Effector memory CD8-positive, alpha-beta T cell (primary cell): ENCODE results near the gene DELE1.

Source experiments
- ATAC-seq: fragments of 150-1000 bp; cut with Tn5 transposase; replicated peaks from 2 replicates; pipeline ENCODE4 v1.10.0; 2021; ENCODE audit warnings: mild to moderate bottlenecking, moderate library complexity
- DNase-seq, 3 experiments: peaks; one replicate each; pipeline ENCODE4 v3.0.0; 2021
- H3K27ac Mint-ChIP-seq, 2 donors: one replicate each; pipeline ENCODE4 v1.8.0; 2022; ENCODE audit warnings: mild to moderate bottlenecking in 2 of 2, mixed read lengths in 2 of 2, moderate library complexity in 2 of 2
- H3K27me3 Mint-ChIP-seq, 2 donors: one replicate each; pipeline ENCODE4 v1.8.0; 2022; ENCODE audit warnings: mixed read lengths in 2 of 2
- H3K36me3 Mint-ChIP-seq: one replicate; pipeline ENCODE4 v1.8.0; 2022; ENCODE audit warnings: mild to moderate bottlenecking, moderate library complexity, mixed read lengths; ENCODE audit not compliant: insufficient read depth
- H3K4me1 Mint-ChIP-seq, 2 donors: one replicate each; pipeline ENCODE4 v1.8.0; 2022; ENCODE audit warnings: low read depth in 2 of 2, mixed read lengths in 2 of 2
- H3K4me3 Mint-ChIP-seq, 2 donors: one replicate each; pipeline ENCODE4 v1.8.0; 2022; ENCODE audit warnings: mild to moderate bottlenecking in 2 of 2, mixed read lengths in 2 of 2, moderate library complexity in 2 of 2
- H3K9me3 Mint-ChIP-seq, 2 donors: one replicate each; pipeline ENCODE4 v1.8.0; 2022; ENCODE audit warnings: mixed read lengths in 2 of 2
- total RNA-seq, 9 experiments: gene quantifications; one replicate each; lab custom pipeline; 2026; lab: John Stamatoyannopoulos, UW

The DELE1 gene
- total RNA-seq: 53.1 to 115 (median 74.4) reads per million in 9 experiments

GRCh38 chr5:141923448-141924313 lies at the start of gene DELE1:
DELE1 (plus strand) TSS chr5:141923871; CDS start chr5:141923942, 71 bp downstream.
- peak within 1 kb of the TSS; percentile 99 for H3K27ac Mint-ChIP-seq
- peak; percentile 81 to 87 (median 86) for DNase-seq
- no peaks in the 10 kb centered on the region for H3K9me3 Mint-ChIP-seq
- H3K27me3 Mint-ChIP-seq: no peaks in the 10 kb centered on the region
- H3K4me3 Mint-ChIP-seq: peak within 1 kb of the TSS; percentile 91
- ATAC-seq: peak; percentile 95
- H3K36me3 Mint-ChIP-seq: peaks cover 39% of the 10 kb centered on the region
- H3K4me1 Mint-ChIP-seq: peaks cover 27 to 36% of the 10 kb centered on the region in 2 donors

- H3K27me3 Mint-ChIP-seq: peaks cover 61 to 95% of the 10 kb centered on the region in 2 donors
- H3K27ac Mint-ChIP-seq: no peak overlapping the region
- ATAC-seq (no peak), DNase-seq (no peak)
- no peak overlapping the region for H3K4me3 Mint-ChIP-seq
- no peaks in the 10 kb centered on the region for H3K36me3 Mint-ChIP-seq
- peaks cover 17 to 28% of the 10 kb centered on the region in 2 donors for H3K4me1 Mint-ChIP-seq
- no peaks in the 10 kb centered on the region for H3K9me3 Mint-ChIP-seq
These were observed 49.8 kb upstream of the DELE1 start for GRCh38 chr5:141873933-141874261.

- no peaks in the 10 kb centered on the region for H3K36me3 Mint-ChIP-seq
- no peaks in the 10 kb centered on the region for H3K9me3 Mint-ChIP-seq
- no peak for ATAC-seq
- H3K4me1 Mint-ChIP-seq: peaks cover 21 to 33% of the 10 kb centered on the region in 2 donors
- no peak overlapping the region for H3K27ac Mint-ChIP-seq
- DNase-seq: no peak
- H3K4me3 Mint-ChIP-seq: no peak overlapping the region
- peaks cover 61 to 95% of the 10 kb centered on the region in 2 donors for H3K27me3 Mint-ChIP-seq
These were observed 49.3 kb upstream of the DELE1 start for GRCh38 chr5:141874262-141874964.

- Mint-ChIP-seq H3K36me3 (no peaks in the 10 kb centered on the region), H3K27me3 (peaks cover 60 to 95% of the 10 kb centered on the region in 2 donors), H3K4me3 (peak overlapping the region; percentile 34 to 40), H3K27ac (no peak overlapping the region), H3K4me1 (peaks cover 24 to 36% of the 10 kb centered on the region in 2 donors), H3K9me3 (no peaks in the 10 kb centered on the region)
- ATAC-seq (no peak), DNase-seq (no peak)
These were observed 48.5 kb upstream of the DELE1 start for GRCh38 chr5:141875022-141875740.

- DNase-seq (peak in 1 of 3 experiments; percentile 14), ATAC-seq (no peak)
- Mint-ChIP-seq H3K4me3 (peak overlapping the region; percentile 62 to 68), H3K9me3 (no peaks in the 10 kb centered on the region), H3K4me1 (peaks cover 22 to 31% of the 10 kb centered on the region in 2 donors), H3K36me3 (no peaks in the 10 kb centered on the region), H3K27me3 (peaks cover 60 to 95% of the 10 kb centered on the region in 2 donors), H3K27ac (no peak overlapping the region)
These were observed 47.7 kb upstream of the DELE1 start for GRCh38 chr5:141875795-141876627.

GRCh38 chr5:141876628-141877355 lies 46.9 kb upstream of the DELE1 start:
- peak overlapping the region; percentile 62 to 68 for H3K4me3 Mint-ChIP-seq
- no peaks in the 10 kb centered on the region for H3K9me3 Mint-ChIP-seq
- H3K27ac Mint-ChIP-seq: peak overlapping the region in 1 of 2 donors; percentile 55
- H3K36me3 Mint-ChIP-seq: no peaks in the 10 kb centered on the region
- peaks cover 62 to 95% of the 10 kb centered on the region in 2 donors for H3K27me3 Mint-ChIP-seq
- peak; percentile 31 for ATAC-seq
- DNase-seq: peak in 1 of 3 experiments; percentile 15
- peaks cover 22 to 30% of the 10 kb centered on the region in 2 donors for H3K4me1 Mint-ChIP-seq

- ATAC-seq (peak; percentile 16), DNase-seq (peak in 2 of 3 experiments; percentile 18 to 39)
- Mint-ChIP-seq H3K4me1 (peaks cover 24 to 30% of the 10 kb centered on the region in 2 donors), H3K27ac (peak overlapping the region in 1 of 2 donors; percentile 55), H3K36me3 (no peaks in the 10 kb centered on the region), H3K4me3 (peak overlapping the region; percentile 62 to 68), H3K27me3 (peaks cover 63 to 95% of the 10 kb centered on the region in 2 donors), H3K9me3 (no peaks in the 10 kb centered on the region)
These were observed 46.1 kb upstream of the DELE1 start for GRCh38 chr5:141877356-141878185.

GRCh38 chr5:141878186-141878710 lies 45.4 kb upstream of the DELE1 start, which contains the start of gene PCDH1:
PCDH1 (minus strand) TSS chr5:141878410; CDS start chr5:141878262, 148 bp downstream.
- peaks cover 26 to 30% of the 10 kb centered on the region in 2 donors for H3K4me1 Mint-ChIP-seq
- no peaks in the 10 kb centered on the region for H3K9me3 Mint-ChIP-seq
- H3K4me3 Mint-ChIP-seq: peak within 1 kb of the TSS; percentile 74
- peak within 1 kb of the TSS; percentile 2 to 55 for H3K27ac Mint-ChIP-seq
- DNase-seq (peak in 1 of 3 experiments; percentile 15), ATAC-seq (peak; percentile 32)
- peaks cover 69 to 93% of the 10 kb centered on the region in 2 donors for H3K27me3 Mint-ChIP-seq
- no peaks in the 10 kb centered on the region for H3K36me3 Mint-ChIP-seq

- Mint-ChIP-seq H3K27me3 (peaks cover 69 to 93% of the 10 kb centered on the region in 2 donors), H3K4me3 (peak overlapping the region; percentile 74), H3K4me1 (peaks cover 28 to 30% of the 10 kb centered on the region in 2 donors), H3K27ac (peak overlapping the region in 1 of 2 donors; percentile 2), H3K9me3 (no peaks in the 10 kb centered on the region), H3K36me3 (no peaks in the 10 kb centered on the region)
- ATAC-seq (peak; percentile 82), DNase-seq (peak; percentile 88 to 93 (median 89))
These were observed 44.8 kb upstream of the DELE1 start for GRCh38 chr5:141878711-141879425.

- Mint-ChIP-seq H3K36me3 (no peaks in the 10 kb centered on the region), H3K9me3 (no peaks in the 10 kb centered on the region), H3K4me1 (peaks cover 28 to 30% of the 10 kb centered on the region in 2 donors), H3K4me3 (peak overlapping the region; percentile 74), H3K27me3 (peaks cover 69 to 93% of the 10 kb centered on the region in 2 donors), H3K27ac (peak overlapping the region in 1 of 2 donors; percentile 2)
- ATAC-seq (no peak), DNase-seq (no peak)
These were observed 44.3 kb upstream of the DELE1 start for GRCh38 chr5:141879426-141879759.
